ENCODE results near the gene ESCO1.

The ESCO1 gene

GRCh38 chr18:21575656-21576055 lies 24.8 kb downstream of the ESCO1 start:
- FAIRE-seq = no peak

- no peak for FAIRE-seq
Observed at GRCh38 chr18:21571772-21572171, 28.7 kb downstream of the ESCO1 start.

GRCh38 chr18:21559195-21559594 lies 41.3 kb downstream of the ESCO1 start:
- FAIRE-seq = no peak

GRCh38 chr18:21557607-21558253 lies 42.8 kb downstream of the ESCO1 start:
- no peak for FAIRE-seq

GRCh38 chr18:21550510-21550970 lies 50.0 kb downstream of the ESCO1 start:
- FAIRE-seq = no peak

- FAIRE-seq = no peak
Observed at GRCh38 chr18:21548647-21549046, 51.9 kb downstream of the ESCO1 start.

GRCh38 chr18:21546423-21546822 lies 54.1 kb downstream of the ESCO1 start:
- no peak for FAIRE-seq

GRCh38 chr18:21538230-21538629 lies 62.3 kb downstream of the ESCO1 start:
- no peak for FAIRE-seq

- FAIRE-seq = no peak
Observed at GRCh38 chr18:21534327-21534726, 66.2 kb downstream of the ESCO1 start.

GRCh38 chr18:21526463-21526862 lies 74.0 kb downstream of the ESCO1 start:
- FAIRE-seq = no peak

- FAIRE-seq = no peak
Observed at GRCh38 chr18:21525916-21526315, 74.6 kb downstream of the ESCO1 start.

GRCh38 chr18:21522530-21522929 lies 78.0 kb downstream of the ESCO1 start:
- no peak for FAIRE-seq

- no peak for FAIRE-seq
Observed at GRCh38 chr18:21513741-21514140, 86.8 kb downstream of the ESCO1 start.

GRCh38 chr18:21513292-21513691 lies 87.2 kb downstream of the ESCO1 start:
- no peak for FAIRE-seq

GRCh38 chr18:21509062-21509461 lies 91.4 kb downstream of the ESCO1 start:
- no peak for FAIRE-seq

GRCh38 chr18:21507913-21508701 lies 92.4 kb downstream of the ESCO1 start:
- FAIRE-seq = no peak

- no peak for FAIRE-seq
Observed at GRCh38 chr18:21502661-21503060, 97.8 kb downstream of the ESCO1 start.

- FAIRE-seq = no peak
Observed at GRCh38 chr18:21499997-21500396, 100.5 kb downstream of the ESCO1 start.

GRCh38 chr18:21496277-21496835 lies 104.1 kb downstream of the ESCO1 start:
- FAIRE-seq = no peak

- FAIRE-seq = no peak
Observed at GRCh38 chr18:21490748-21491147, 109.8 kb downstream of the ESCO1 start.

- FAIRE-seq = no peak
Observed at GRCh38 chr18:21489919-21490495, 110.5 kb downstream of the ESCO1 start.

- FAIRE-seq = peak; percentile 90
Observed at GRCh38 chr18:21489119-21489750, 111.3 kb downstream of the ESCO1 start.

- FAIRE-seq = no peak
Observed at GRCh38 chr18:21486905-21487437, 113.5 kb downstream of the ESCO1 start.

Data from A204.1 (cell line).